Effector memory CD4-positive, alpha-beta T cell (primary cell): ENCODE data around the gene SFSWAP.
"Not testable (repeated sequence)": the region's sequence is repeated elsewhere in the genome, so short reads cannot be mapped to it uniquely, and the experiment has no call there.

Source experiments
- DNase-seq, 3 donors: peaks; one replicate each; pipeline ENCODE4 v3.0.0-alpha.2; 2020
- H3K27ac ChIP-seq: 2 replicates; pipeline ENCODE4 v1.7.0; 2013; ENCODE audit warnings: mild to moderate bottlenecking, low read length, moderate library complexity; ENCODE audit not compliant: insufficient read depth, poor library complexity, severe bottlenecking
- H3K27me3 ChIP-seq: replicated peaks from 2 replicates; pipeline ENCODE4 v1.7.0; 2013; ENCODE audit warnings: mild to moderate bottlenecking, low read length; ENCODE audit not compliant: insufficient read depth, control insufficient read depth, poor library complexity, severe bottlenecking
- H3K36me3 ChIP-seq: 2 replicates; pipeline ENCODE4 v1.7.0; 2013; ENCODE audit warnings: mild to moderate bottlenecking, low read length, moderate library complexity; ENCODE audit not compliant: control insufficient read depth, insufficient read depth
- H3K4me1 ChIP-seq: 2 replicates; pipeline ENCODE4 v1.7.0; 2013; ENCODE audit warnings: low read length, mild to moderate bottlenecking; ENCODE audit not compliant: control insufficient read depth, insufficient read depth, poor library complexity, severe bottlenecking
- H3K4me3 ChIP-seq: 2 replicates; pipeline ENCODE4 v1.7.0; 2013; ENCODE audit warnings: low read length, low read depth, mild to moderate bottlenecking; ENCODE audit not compliant: insufficient read depth, poor library complexity, severe bottlenecking
- H3K9me3 ChIP-seq: 2 replicates; pipeline ENCODE4 v1.7.0; 2013; ENCODE audit warnings: mild to moderate bottlenecking, low read length, moderate library complexity; ENCODE audit not compliant: control insufficient read depth

Gene SFSWAP

GRCh38 chr12:131701705-131702572 lies 9.0 kb upstream of the SFSWAP start:
- no peaks in the 10 kb centered on the region for H3K27me3 ChIP-seq
- DNase-seq = no peak

GRCh38 chr12:131702573-131702877 lies 8.4 kb upstream of the SFSWAP start:
- H3K9me3 ChIP-seq = no peaks in the 10 kb centered on the region
- no peaks in the 10 kb centered on the region for H3K36me3 ChIP-seq
- DNase-seq = no peak
- H3K27ac ChIP-seq = no peak overlapping the region
- H3K4me3 ChIP-seq = no peak overlapping the region
- no peaks in the 10 kb centered on the region for H3K4me1 ChIP-seq
- H3K27me3 ChIP-seq = no peaks in the 10 kb centered on the region

More at GRCh38 chr12:131701705-131702572, 9.0 kb upstream of the SFSWAP start:
- no peaks in the 10 kb centered on the region for H3K9me3 ChIP-seq
- H3K4me3 ChIP-seq = no peak overlapping the region
- no peaks in the 10 kb centered on the region for H3K36me3 ChIP-seq
- no peak overlapping the region for H3K27ac ChIP-seq
- no peaks in the 10 kb centered on the region for H3K4me1 ChIP-seq

- no peaks in the 10 kb centered on the region for H3K9me3 ChIP-seq
- no peaks in the 10 kb centered on the region for H3K4me1 ChIP-seq
- H3K36me3 ChIP-seq = no peaks in the 10 kb centered on the region
- no peaks in the 10 kb centered on the region for H3K27me3 ChIP-seq
- H3K4me3 ChIP-seq = no peak overlapping the region
- no peak for DNase-seq
- H3K27ac ChIP-seq = no peak overlapping the region
These were observed 7.7 kb upstream of the SFSWAP start for GRCh38 chr12:131703161-131703560.

- Histone ChIP-seq H3K36me3 (no peaks in the 10 kb centered on the region), H3K9me3 (no peaks in the 10 kb centered on the region), H3K4me3 (no peak overlapping the region), H3K27me3 (no peaks in the 10 kb centered on the region), H3K4me1 (no peaks in the 10 kb centered on the region), H3K27ac (no peak overlapping the region)
- no peak for DNase-seq
These were observed 6.4 kb upstream of the SFSWAP start for GRCh38 chr12:131704509-131704908.

- not testable (repeated sequence) for H3K36me3 ChIP-seq, DNase-seq, H3K27me3 ChIP-seq, H3K4me3 ChIP-seq, H3K9me3 ChIP-seq, H3K27ac ChIP-seq
- H3K4me1 ChIP-seq = peaks cover 11% of the 10 kb centered on the region
These were observed 4.2 kb upstream of the SFSWAP start for GRCh38 chr12:131706709-131707108.

- no peak for DNase-seq
- H3K27ac ChIP-seq = no peak overlapping the region
- peaks cover 21% of the 10 kb centered on the region for H3K4me1 ChIP-seq
- H3K9me3 ChIP-seq = no peaks in the 10 kb centered on the region
- no peak overlapping the region for H3K4me3 ChIP-seq
- no peaks in the 10 kb centered on the region for H3K27me3 ChIP-seq
- peaks cover 8% of the 10 kb centered on the region for H3K36me3 ChIP-seq
These were observed 1.7 kb upstream of the SFSWAP start for GRCh38 chr12:131709226-131709625.

GRCh38 chr12:131711551-131712205 lies 788 bp downstream of the SFSWAP start:
- DNase-seq = no peak
- Histone ChIP-seq H3K4me1 (peaks cover 21% of the 10 kb centered on the region), H3K4me3 (peak overlapping the region; percentile 95), H3K9me3 (no peaks in the 10 kb centered on the region), H3K36me3 (peaks cover 32% of the 10 kb centered on the region), H3K27ac (peak overlapping the region; percentile 88), H3K27me3 (no peaks in the 10 kb centered on the region)

GRCh38 chr12:131713349-131713748 lies 2.5 kb downstream of the SFSWAP start:
- Histone ChIP-seq H3K4me1 (peaks cover 21% of the 10 kb centered on the region), H3K27me3 (no peaks in the 10 kb centered on the region), H3K36me3 (peaks cover 46% of the 10 kb centered on the region), H3K4me3 (no peak overlapping the region), H3K9me3 (no peaks in the 10 kb centered on the region), H3K27ac (no peak overlapping the region)
- no peak for DNase-seq

GRCh38 chr12:131714759-131715158 lies 3.9 kb downstream of the SFSWAP start:
- Histone ChIP-seq H3K4me3 (no peak overlapping the region), H3K4me1 (peaks cover 21% of the 10 kb centered on the region), H3K9me3 (no peaks in the 10 kb centered on the region), H3K27me3 (no peaks in the 10 kb centered on the region), H3K27ac (no peak overlapping the region), H3K36me3 (peaks cover 59% of the 10 kb centered on the region)
- DNase-seq = no peak

- H3K27me3 ChIP-seq = no peaks in the 10 kb centered on the region
- H3K4me3 ChIP-seq = no peak overlapping the region
- peaks cover 72% of the 10 kb centered on the region for H3K36me3 ChIP-seq
- no peak overlapping the region for H3K27ac ChIP-seq
- DNase-seq = no peak
- H3K4me1 ChIP-seq = peaks cover 15% of the 10 kb centered on the region
- no peaks in the 10 kb centered on the region for H3K9me3 ChIP-seq
These were observed 5.4 kb downstream of the SFSWAP start for GRCh38 chr12:131716282-131716681.
